ENCODE measurements around the gene SCRN1. TPM values are rescaled to one million over a fixed set of nuclear protein-coding genes. Genes with fewer than 3 reads are reported as not detected.

Gene SCRN1
- 10 to 100 TPM; 60.9 to 66.2 (median 61.8) TPM for polyA plus RNA-seq (ENCODE audit: insufficient read length in 4 of 4)

- DNase-seq (ENCODE audit: low read depth in 4 of 4, low spot score in 2 of 4), result peak in 2 of 4 donors; percentile 23 to 32
Observed at GRCh38 chr7:29989257-29989995, at the start of gene SCRN1. TSS of gene SCRN1 (minus strand) at chr7:29989801. CDS start at chr7:29969067, 20,734 bp downstream.

GRCh38 chr7:30038196-30038980 lies 48.8 kb upstream of the SCRN1 start:
- no peak for DNase-seq (ENCODE audit: low read depth in 4 of 4, low spot score in 2 of 4)

- no peak for DNase-seq (ENCODE audit: low read depth in 4 of 4, low spot score in 2 of 4)
Observed at GRCh38 chr7:30036220-30036619, 46.6 kb upstream of the SCRN1 start.

DNA sequence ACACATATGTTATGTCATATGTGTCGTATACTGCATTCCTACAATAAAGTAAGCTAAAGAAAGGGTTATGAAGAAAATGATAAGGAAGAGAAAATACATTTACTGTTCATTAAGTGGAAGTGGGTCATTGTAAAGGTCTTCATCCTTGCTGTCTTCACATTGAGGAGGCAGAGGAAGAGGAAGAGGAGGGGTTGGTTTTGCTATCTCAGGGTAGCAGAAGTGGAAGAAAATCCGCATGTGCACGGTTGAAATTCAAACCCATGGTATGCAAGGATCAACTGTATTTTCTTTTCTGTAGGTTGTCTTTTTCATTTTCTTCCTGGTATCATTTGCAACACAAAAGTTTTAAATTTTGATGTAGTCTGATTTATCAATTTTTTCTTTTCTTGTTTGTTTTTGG lies 44.9 kb upstream of the SCRN1 start:
- no peak for DNase-seq (ENCODE audit: low read depth in 4 of 4, low spot score in 2 of 4)

- DNase-seq (ENCODE audit: low read depth in 4 of 4, low spot score in 2 of 4), result no peak
Observed at GRCh38 chr7:30032310-30033125, 42.9 kb upstream of the SCRN1 start.

GRCh38 chr7:30029696-30030095 lies 40.1 kb upstream of the SCRN1 start:
- DNase-seq (ENCODE audit: low read depth in 4 of 4, low spot score in 2 of 4), result no peak

DNA sequence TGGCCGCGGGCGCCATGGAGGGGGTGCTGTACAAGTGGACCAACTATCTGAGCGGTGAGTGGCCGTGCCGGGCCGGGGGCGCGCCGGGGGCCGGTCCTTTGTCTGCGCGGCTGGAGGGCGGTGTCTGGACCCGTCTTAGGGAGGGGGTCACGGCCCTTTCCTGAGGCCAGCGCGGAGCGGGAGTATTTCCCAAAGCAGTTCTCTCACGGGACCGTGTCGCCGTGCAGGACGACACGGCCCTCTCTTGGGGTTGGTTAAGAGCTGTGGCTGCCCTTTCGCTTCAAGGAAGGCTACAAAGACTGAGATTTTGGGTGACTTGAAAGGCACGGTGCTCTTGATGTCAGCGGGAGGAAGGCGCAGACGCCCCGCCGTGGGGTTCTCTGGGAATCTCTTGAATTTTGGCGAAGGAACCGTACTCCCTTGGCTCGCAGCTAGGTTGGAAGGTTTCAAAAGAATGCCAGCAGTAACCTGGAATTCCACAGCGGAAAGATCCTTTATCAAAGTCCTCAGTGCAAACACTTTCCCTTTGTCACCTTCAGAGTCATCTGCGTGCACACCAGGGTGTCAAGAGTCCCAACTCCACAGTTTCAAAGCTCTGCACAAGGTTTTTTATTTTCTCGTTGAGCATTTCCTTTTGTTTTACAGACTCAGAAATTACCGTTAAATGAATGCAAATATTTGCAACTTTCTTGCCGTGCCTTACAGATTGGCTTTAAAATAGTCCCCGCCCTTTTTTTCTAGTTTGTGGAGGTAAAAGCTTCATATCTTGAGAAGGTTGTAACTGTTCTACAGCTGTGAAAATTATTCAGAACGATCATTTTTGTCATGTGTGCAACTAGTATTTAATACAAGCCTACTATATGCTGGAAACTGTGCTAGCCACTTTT lies 39.4 kb upstream of the SCRN1 start:
- peak in 2 of 4 donors; percentile 37 to 70 for DNase-seq (ENCODE audit: low read depth in 4 of 4, low spot score in 2 of 4)

- peak in 3 of 4 donors; percentile 77 to 86 (median 84) for DNase-seq (ENCODE audit: low read depth in 4 of 4, low spot score in 2 of 4)
Observed at GRCh38 chr7:30028216-30028748, 38.7 kb upstream of the SCRN1 start, which contains the start of gene PLEKHA8. TSS of gene PLEKHA8 (plus strand) at chr7:30028412. CDS start at chr7:30028763, 351 bp downstream.

DNA sequence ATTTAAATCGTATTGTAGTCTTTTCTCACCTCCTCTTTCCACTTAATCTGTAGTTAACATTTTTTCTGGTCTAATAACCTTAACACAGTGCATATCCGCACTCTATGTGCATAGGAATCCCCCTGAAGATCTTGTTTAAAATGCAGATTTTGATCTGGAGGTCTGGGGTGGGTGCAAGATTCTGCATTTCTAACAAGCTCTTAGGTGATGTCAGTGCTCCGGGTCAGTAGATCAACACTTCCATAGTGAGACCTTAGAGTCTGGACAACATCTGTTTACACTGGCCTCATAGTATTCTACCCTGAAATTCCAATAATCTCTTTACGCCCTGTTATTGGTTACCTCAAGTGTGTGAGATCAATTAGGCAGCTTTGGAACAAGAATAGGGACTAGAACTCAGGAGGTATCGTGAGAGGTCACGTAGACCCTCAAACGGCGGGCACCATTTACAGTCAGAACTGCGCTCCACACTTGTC lies 38.2 kb upstream of the SCRN1 start:
- peak in 1 of 4 donors; percentile 52 for DNase-seq (ENCODE audit: low read depth in 4 of 4, low spot score in 2 of 4)

GRCh38 chr7:30027065-30027456 lies 37.5 kb upstream of the SCRN1 start:
- DNase-seq (ENCODE audit: low read depth in 4 of 4, low spot score in 2 of 4), result no peak

- peak; percentile 96 to 98 (median 98) for DNase-seq (ENCODE audit: low read depth in 4 of 4, low spot score in 2 of 4)
Observed at GRCh38 chr7:30026229-30027064, 36.8 kb upstream of the SCRN1 start, which contains the start of gene FKBP14. TSS of gene FKBP14 (minus strand) at chr7:30026702. CDS start at chr7:30026508, 194 bp downstream.

DNA sequence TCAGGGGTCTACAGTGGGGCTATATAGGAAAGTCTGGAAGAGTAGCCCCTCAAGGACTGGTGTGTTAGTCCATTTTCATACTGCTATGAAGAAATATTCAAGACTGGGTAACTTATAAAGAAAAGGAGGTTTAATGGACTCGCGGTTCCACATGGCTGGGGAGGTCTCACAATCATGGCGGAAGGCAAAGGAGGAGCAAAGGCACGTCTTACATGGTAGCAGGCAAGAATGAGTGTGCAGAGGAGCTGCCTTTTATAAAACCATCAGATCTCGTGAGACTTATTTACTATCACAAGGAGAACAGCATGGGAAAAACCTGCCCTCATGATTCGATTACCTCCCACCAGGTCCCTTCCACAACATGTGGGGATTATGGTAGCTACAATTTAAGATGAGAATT lies 33.9 kb upstream of the SCRN1 start:
- no peak for DNase-seq (ENCODE audit: low read depth in 4 of 4, low spot score in 2 of 4)

DNA sequence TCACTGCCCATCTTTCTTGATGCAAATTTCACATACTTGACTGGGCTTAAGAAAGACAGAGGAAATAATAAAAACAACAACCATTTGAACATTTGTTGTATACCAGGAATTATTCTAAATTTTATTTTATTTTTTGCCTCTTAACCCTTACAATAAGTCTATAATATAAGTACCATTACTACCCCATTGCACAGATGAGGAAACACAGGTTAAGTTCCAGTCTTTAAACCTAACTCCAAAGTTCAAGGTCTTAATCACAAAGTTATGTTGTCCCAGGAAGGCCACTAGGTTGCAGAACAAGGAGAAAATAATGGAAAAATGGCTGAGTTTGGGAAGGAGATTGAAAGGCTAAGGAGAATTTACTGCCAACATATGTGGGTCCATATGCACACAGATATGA lies 33.4 kb upstream of the SCRN1 start:
- DNase-seq (ENCODE audit: low read depth in 4 of 4, low spot score in 2 of 4), result no peak

DNA sequence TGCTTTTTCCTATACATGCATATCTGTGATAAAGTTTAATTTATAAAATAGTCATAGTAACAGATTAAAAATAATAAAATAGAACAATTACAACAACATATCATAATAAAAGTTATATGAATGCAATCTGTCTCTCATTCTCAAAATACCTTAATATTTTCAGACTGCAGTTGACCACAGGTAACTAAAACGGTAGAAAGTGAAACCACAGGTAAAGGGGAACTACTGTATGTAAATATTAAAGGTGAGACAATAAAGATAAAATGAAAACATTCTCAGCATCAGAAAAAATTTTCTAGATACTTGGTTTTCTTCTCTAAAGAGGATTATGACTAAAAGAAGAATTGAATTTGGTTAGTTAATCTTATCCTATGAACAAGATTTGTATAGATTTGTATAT lies 30.9 kb upstream of the SCRN1 start:
- DNase-seq (ENCODE audit: low read depth in 4 of 4, low spot score in 2 of 4), result no peak

DNA sequence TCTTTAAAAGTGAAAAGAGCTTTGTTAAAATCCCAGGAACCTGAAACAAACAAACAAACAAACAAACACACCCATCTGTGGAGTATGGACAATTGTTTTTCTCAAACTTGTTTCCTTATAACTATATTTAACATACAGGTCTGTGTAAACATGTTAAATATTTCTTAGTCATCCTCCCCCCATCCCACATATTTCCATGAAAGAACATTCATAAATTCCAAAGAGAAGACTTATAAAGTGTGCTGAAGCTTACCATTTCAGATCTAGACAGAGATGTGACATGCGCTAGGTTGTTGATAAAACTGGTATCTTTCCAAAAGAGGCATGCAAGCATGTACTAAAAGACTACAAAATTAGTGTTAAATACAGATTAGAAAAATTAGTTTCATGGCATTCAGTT lies 30.4 kb upstream of the SCRN1 start:
- DNase-seq (ENCODE audit: low read depth in 4 of 4, low spot score in 2 of 4), result no peak

DNA sequence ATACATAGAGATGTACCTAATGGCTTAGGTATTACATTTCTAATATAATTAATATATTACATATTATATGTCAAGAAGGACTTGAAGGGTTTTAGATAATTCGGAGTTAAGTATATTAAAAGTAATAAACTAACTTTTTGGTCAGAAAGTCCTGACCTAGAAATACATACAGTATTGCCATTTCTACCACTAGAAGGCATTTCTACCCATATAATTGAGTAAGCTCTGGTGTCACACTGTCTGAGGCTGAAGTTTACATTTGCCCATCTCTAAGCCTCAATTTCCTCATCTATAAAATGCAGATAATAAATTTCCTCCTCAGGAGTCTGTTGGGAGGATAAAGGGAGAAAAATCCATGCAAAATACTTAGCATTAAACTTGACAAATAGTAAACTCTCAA lies 29.8 kb upstream of the SCRN1 start:
- no peak for DNase-seq (ENCODE audit: low read depth in 4 of 4, low spot score in 2 of 4)

- no peak for DNase-seq (ENCODE audit: low read depth in 4 of 4, low spot score in 2 of 4)
Observed at GRCh38 chr7:30018451-30018850, 28.9 kb upstream of the SCRN1 start.

GRCh38 chr7:30012757-30013156 lies 23.2 kb upstream of the SCRN1 start:
- DNase-seq (ENCODE audit: low read depth in 4 of 4, low spot score in 2 of 4), result no peak

Measured in left renal cortex interstitium (tissue), 4 donors.